GM18909 (cell line): ENCODE data around the gene NCAPD2.
A peak's percentile ranks its signal among the peaks of the same experiment; 100 is the strongest.

Source experiments
- ATAC-seq: cut with Tn5 transposase; IDR thresholded peaks from one replicate; pipeline ENCODE4 v1.9.1; 2021; ENCODE audit warnings: mild to moderate bottlenecking; ENCODE audit not compliant: unreplicated experiment, poor library complexity

NCAPD2 gene, protein sequence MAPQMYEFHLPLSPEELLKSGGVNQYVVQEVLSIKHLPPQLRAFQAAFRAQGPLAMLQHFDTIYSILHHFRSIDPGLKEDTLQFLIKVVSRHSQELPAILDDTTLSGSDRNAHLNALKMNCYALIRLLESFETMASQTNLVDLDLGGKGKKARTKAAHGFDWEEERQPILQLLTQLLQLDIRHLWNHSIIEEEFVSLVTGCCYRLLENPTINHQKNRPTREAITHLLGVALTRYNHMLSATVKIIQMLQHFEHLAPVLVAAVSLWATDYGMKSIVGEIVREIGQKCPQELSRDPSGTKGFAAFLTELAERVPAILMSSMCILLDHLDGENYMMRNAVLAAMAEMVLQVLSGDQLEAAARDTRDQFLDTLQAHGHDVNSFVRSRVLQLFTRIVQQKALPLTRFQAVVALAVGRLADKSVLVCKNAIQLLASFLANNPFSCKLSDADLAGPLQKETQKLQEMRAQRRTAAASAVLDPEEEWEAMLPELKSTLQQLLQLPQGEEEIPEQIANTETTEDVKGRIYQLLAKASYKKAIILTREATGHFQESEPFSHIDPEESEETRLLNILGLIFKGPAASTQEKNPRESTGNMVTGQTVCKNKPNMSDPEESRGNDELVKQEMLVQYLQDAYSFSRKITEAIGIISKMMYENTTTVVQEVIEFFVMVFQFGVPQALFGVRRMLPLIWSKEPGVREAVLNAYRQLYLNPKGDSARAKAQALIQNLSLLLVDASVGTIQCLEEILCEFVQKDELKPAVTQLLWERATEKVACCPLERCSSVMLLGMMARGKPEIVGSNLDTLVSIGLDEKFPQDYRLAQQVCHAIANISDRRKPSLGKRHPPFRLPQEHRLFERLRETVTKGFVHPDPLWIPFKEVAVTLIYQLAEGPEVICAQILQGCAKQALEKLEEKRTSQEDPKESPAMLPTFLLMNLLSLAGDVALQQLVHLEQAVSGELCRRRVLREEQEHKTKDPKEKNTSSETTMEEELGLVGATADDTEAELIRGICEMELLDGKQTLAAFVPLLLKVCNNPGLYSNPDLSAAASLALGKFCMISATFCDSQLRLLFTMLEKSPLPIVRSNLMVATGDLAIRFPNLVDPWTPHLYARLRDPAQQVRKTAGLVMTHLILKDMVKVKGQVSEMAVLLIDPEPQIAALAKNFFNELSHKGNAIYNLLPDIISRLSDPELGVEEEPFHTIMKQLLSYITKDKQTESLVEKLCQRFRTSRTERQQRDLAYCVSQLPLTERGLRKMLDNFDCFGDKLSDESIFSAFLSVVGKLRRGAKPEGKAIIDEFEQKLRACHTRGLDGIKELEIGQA (N-terminal part only)

GRCh38 chr12:6493497-6494257 is at the start of gene NCAPD2:
Gene NCAPD2, plus strand, starts transcription at chr12:6494102. Its CDS starts 997 bp downstream, at chr12:6495099.
- peak; percentile 89 for ATAC-seq

DNA sequence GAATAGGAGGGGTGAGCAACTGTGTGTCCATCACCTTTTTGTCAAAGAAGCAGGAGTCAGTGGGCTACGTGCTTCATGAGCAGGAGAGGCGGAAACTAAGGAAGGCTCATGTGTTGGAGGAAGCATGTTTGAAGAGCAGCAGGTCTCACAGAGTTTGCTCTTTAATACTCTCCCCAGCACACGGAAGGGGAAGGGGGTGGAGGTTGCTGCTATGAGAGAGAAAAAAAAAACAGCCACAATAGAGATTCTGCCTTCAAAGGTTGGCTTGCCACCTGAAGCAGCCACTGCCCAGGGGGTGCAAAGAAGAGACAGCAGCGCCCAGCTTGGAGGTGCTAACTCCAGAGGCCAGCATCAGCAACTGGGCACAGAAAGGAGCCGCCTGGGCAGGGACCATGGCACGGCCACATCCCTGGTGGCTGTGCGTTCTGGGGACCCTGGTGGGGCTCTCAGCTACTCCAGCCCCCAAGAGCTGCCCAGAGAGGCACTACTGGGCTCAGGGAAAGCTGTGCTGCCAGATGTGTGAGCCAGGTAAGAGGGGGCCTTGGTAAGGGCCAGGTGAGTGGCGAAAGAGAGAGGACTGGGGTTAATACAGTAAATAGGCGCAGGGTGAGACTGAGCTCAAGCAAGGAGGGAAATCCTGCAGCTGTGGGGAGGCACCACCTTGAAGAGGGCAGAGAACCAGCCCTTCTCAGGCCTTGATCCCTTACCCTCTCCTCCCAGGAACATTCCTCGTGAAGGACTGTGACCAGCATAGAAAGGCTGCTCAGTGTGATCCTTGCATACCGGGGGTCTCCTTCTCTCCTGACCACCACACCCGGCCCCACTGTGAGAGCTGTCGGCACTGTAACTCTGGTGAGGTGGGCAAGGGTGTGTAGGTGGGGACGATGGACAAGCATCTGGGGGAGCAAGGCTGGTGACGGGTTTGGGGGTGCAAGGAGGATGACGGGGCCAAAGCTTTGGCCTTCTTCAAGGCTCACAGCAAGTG is 48.9 kb upstream of the NCAPD2 start, which contains the start of gene CD27:
CD27 (plus strand) TSS at position 252 of the 985 bp plus-strand sequence; CDS start at position 393, 141 bp downstream.
- no peak for ATAC-seq

DNA sequence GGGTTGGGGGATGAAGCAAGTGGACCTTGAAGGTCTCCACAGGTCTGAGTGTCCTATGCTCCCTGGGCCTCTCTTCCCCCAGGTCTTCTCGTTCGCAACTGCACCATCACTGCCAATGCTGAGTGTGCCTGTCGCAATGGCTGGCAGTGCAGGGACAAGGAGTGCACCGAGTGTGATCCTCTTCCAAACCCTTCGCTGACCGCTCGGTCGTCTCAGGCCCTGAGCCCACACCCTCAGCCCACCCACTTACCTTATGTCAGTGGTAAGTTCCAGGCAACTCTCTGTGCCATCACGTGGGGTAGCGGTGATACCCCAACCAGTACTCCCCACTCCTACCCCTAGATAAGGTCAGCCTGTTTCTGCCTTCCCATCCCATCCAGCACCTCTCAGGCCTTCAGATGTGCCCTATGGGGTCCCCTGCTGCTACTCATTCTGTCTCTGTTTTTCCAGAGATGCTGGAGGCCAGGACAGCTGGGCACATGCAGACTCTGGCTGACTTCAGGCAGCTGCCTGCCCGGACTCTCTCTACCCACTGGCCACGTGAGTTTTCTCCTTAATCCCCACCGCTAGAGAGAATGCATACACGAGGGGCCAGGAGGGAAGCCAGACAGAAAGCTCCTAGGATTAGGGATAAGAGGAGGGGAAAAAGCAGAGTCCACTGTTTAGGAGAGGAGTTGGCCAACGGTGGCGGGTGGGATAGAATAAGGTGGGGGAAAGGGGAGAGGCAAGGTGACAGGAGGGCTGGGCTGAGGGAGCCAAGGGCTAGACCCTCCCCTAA is 43.6 kb upstream of the NCAPD2 start:
- ATAC-seq = no peak

DNA sequence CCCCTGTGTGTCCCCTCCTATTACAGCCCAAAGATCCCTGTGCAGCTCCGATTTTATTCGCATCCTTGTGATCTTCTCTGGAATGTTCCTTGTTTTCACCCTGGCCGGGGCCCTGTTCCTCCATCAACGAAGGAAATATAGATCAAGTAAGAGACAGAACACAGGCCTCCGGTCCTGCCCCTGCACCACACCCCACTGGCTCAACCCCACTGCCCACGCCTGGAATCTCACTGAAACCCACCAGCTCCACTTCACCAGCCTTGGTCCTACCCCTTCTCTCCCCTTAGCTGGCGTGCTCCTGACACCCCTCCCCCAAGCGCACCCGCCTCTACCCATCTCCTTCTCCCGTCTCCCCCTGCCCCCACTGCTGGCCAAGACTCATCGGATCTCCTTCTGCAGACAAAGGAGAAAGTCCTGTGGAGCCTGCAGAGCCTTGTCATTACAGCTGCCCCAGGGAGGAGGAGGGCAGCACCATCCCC is 43.0 kb upstream of the NCAPD2 start:
- ATAC-seq = no peak

- peak; percentile 75 for ATAC-seq
Measured at GRCh38 chr12:6451348-6452244, 42.3 kb upstream of the NCAPD2 start, which contains the start of gene TAPBPL. Gene TAPBPL, plus strand, starts transcription at chr12:6452042. Its CDS starts 207 bp downstream, at chr12:6452249.

- ATAC-seq = no peak
Measured at GRCh38 chr12:6452245-6452943, 41.5 kb upstream of the NCAPD2 start.

DNA sequence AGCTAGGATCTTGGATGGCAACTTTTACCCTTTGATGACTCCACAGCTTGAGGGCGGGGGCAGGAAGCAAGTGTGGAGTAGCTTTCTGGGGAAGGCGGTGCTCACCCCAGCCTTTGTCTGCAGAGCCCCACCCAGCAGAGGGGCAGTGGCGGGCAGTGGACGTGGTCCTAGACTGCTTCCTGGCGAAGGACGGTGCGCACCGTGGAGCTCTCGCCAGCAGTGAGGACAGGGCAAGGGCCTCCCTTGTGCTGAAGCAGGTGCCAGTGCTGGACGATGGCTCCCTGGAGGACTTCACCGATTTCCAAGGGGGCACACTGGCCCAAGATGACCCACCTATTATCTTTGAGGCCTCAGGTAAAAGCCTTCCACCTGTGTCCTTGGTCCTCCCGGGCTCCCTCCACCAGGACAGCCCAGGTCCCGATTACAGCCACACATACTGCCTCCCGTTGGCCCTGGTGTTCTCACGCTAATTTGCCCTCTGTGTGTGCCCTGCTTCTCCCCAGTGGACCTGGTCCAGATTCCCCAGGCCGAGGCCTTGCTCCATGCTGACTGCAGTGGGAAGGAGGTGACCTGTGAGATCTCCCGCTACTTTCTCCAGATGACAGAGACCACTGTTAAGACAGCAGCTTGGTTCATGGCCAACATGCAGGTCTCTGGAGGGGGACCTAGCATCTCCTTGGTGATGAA is 40.8 kb upstream of the NCAPD2 start:
- no peak for ATAC-seq

- no peak for ATAC-seq
Measured at GRCh38 chr12:6457220-6457945, 36.5 kb upstream of the NCAPD2 start.

DNA sequence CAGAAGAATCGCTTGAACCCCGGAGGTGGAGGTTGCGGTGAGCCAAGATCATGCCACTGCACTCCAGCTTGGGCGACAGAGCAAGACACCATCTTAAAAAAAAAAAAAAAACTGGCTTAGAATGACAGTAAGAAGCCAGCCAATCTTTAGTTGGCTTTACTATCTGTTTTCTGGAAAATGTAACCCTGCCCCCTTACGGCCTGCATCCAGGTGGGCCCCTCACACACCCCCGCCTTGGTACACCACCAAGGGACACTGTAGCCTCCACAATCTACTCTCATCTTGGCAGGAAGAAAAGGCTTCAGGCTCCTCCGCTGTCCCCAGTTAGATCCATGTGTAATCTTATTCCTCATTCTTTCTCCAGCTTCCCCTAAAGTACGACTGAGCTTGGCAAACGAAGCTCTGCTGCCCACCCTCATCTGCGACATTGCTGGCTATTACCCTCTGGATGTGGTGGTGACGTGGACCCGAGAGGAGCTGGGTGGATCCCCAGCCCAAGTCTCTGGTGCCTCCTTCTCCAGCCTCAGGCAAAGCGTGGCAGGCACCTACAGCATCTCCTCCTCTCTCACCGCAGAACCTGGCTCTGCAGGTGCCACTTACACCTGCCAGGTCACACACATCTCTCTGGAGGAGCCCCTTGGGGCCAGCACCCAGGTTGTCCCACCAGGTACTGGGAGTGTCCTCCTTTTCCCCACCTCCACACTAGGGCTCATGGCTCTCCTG is 35.5 kb upstream of the NCAPD2 start:
- ATAC-seq = no peak

GRCh38 chr12:6459004-6459337 is 34.9 kb upstream of the NCAPD2 start:
- no peak for ATAC-seq

DNA sequence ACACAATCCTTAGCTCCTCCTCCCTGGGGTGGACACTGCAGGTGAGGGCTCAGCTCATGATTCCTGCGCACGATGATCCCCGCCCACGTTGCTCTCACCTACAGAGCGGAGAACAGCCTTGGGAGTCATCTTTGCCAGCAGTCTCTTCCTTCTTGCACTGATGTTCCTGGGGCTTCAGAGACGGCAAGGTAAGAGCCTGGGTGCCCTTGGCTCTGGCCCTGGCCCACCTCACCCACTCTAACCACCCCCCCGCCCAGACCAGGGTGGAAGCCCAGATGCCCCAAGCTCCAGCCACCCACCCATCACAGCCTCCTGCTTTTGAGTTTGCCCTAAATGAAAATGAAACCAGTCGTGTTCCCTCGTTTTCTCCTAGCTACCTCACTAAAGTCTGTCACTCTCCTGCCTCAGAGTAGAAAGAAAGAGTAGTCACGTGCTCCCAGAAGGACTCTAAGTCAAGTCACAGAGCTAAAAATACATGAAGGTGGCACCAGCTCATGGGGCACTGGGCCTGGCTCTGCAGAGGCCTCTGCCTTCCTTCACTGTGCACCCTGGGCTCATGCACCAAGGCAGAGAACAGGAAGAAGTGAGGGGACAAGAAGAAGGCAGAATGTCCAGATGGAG is 33.0 kb upstream of the NCAPD2 start:
- ATAC-seq = no peak

- ATAC-seq = peak; percentile 75
Measured at GRCh38 chr12:6461401-6462233, 32.3 kb upstream of the NCAPD2 start.
